ENCODE results near the gene ADO. TPM values are rescaled to one million over a fixed set of nuclear protein-coding genes. Genes with fewer than 3 reads are reported as not detected.

Gene ADO
- total RNA-seq, 4 donors from 2014 or later = 10.0 to 16.0 (median 13.8) TPM

GRCh38 chr10:62831346-62831745 is 26.8 kb downstream of the ADO start:
- TF ChIP-seq POLR2A (IDR thresholded peaks at IDR 0.05) (no peak), CTCF (IDR thresholded peaks at IDR 0.05) (no peak)
- 20 to 28% methylated on average over 2 of the region's 2 CpGs for WGBS, 2 donors
- DNase-seq = no peak
- Histone ChIP-seq H3K4me3 (no peak overlapping the region), H3K27ac (no peak overlapping the region), H3K9me3 (no peaks in the 10 kb centered on the region), H3K36me3 (no peaks in the 10 kb centered on the region), H3K27me3 (no peaks in the 10 kb centered on the region), H3K4me1 (no peaks in the 10 kb centered on the region)
- intact Hi-C loops (cut with DNase I) = no loop called here

- H3K27me3 ChIP-seq = no peaks in the 10 kb centered on the region
- no peaks in the 10 kb centered on the region for H3K4me1 ChIP-seq
- no peaks in the 10 kb centered on the region for H3K9me3 ChIP-seq
- intact Hi-C loops (cut with DNase I) = no loop called here
- H3K27ac ChIP-seq = no peak overlapping the region
- TF ChIP-seq POLR2A (IDR thresholded peaks at IDR 0.05) (no peak), CTCF (IDR thresholded peaks at IDR 0.05) (no peak)
- 60 to 71% methylated on average over 2 of the region's 2 CpGs for WGBS, 2 donors
- H3K4me3 ChIP-seq = no peak overlapping the region
- DNase-seq = no peak
- no peaks in the 10 kb centered on the region for H3K36me3 ChIP-seq
These were observed 35.1 kb downstream of the ADO start for GRCh38 chr10:62839590-62839989.

DNA sequence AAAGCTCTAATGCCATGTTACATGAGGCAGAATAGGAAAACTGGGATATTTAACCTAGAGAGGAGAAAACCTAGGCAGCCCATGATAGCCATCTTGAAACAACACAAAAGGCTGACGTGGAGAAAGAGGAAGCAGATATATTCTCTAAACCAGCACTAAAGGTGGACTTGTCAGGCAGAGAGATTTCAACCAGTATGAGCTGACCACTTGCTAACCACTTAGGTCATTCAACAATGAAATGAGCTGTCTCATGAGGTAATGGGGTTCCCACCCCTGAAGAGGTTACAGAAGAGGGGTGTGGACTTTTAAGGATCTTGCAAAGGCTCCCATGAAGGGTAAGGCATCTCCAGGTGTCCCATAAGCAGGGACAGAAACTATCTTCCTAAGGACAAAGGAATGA is 38.5 kb downstream of the ADO start:
- H3K36me3 ChIP-seq = no peaks in the 10 kb centered on the region
- no peak for DNase-seq
- no peak overlapping the region for H3K4me3 ChIP-seq
- intact Hi-C loops (cut with DNase I) = no loop called here
- no peak overlapping the region for H3K27ac ChIP-seq
- TF ChIP-seq CTCF (IDR thresholded peaks at IDR 0.05) (no peak), POLR2A (IDR thresholded peaks at IDR 0.05) (no peak)
- WGBS, 2 donors = 38 to 52% methylated on average over 1 of the region's 1 CpG
- H3K9me3 ChIP-seq = peaks cover 0 to 17% (median 8%) of the 10 kb centered on the region in 3 donors
- no peaks in the 10 kb centered on the region for H3K27me3 ChIP-seq
- H3K4me1 ChIP-seq = no peaks in the 10 kb centered on the region

DNA sequence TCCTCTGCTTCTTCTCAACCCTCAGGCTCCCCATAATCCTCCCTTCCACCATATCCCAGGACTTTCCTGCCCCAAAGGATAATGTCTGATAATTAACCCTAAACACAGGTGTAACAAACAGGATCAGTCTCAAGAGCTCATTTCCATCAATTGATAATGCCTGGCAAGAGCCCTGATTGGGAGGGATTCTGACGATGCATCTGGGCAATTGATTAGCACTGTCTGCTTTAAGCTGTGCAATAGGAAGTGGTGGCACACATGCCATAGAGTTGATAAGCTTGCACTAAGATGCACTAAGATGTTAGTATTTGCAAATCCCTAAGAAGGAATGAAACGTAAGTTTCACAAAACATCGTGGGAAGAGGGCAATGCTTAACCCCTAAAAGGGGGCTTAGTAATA is 39.1 kb downstream of the ADO start:
- no peak for TF ChIP-seq POLR2A (IDR thresholded peaks at IDR 0.05)
- no peak for TF ChIP-seq CTCF (IDR thresholded peaks at IDR 0.05)
- Histone ChIP-seq H3K4me3 (no peak overlapping the region), H3K27me3 (no peaks in the 10 kb centered on the region), H3K27ac (no peak overlapping the region), H3K36me3 (no peaks in the 10 kb centered on the region), H3K9me3 (peaks cover 0 to 18% (median 8%) of the 10 kb centered on the region in 3 donors), H3K4me1 (no peaks in the 10 kb centered on the region)
- DNase-seq = no peak
- intact Hi-C loops (cut with DNase I) = no loop called here
- 44 to 74% methylated on average over 3 of the region's 3 CpGs for WGBS, 2 donors

DNA sequence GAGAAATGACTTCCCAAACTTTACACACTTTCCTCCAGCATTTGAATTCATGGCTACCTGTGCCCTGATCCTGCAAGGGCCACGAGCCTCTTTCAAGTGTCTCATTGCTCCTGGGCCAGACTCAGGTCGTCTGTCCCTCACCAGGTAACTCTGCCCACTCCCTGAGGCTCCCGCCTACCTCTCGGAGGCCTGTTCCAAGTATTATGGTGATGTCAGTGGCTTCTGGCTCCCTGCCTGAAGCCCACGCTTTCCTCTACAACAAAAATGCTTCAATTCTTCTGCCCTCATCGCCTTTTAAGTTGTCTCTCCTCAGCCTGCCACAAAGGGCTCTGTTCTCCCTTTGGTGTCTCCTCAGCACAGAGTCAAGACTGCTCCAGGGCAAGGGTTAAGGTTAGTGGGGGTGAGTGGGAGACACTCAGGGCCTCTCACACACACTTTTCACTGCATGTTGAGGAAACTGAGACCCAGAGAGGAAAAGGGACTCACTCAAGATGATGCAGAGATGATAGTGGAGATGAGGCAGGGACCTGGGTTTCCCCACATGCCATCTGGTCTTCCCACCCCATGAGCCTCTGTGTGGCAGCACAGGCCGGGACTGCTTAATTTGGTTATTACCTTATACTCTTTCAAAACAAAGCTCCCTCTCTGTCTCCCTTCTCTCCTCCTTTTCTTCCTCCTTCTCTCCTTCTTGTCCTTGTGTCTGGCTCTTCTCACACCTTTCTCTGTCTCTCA is 39.9 kb downstream of the ADO start:
- Histone ChIP-seq H3K4me3 (no peak overlapping the region), H3K4me1 (no peaks in the 10 kb centered on the region), H3K9me3 (peaks cover 0 to 18% (median 8%) of the 10 kb centered on the region in 3 donors), H3K27me3 (no peaks in the 10 kb centered on the region), H3K36me3 (no peaks in the 10 kb centered on the region), H3K27ac (no peak overlapping the region)
- DNase-seq = no peak
- TF ChIP-seq POLR2A (IDR thresholded peaks at IDR 0.05) (no peak), CTCF (IDR thresholded peaks at IDR 0.05) (no peak)
- WGBS, 2 donors = 57 to 63% methylated on average over 7 of the region's 7 CpGs
- intact Hi-C loops (cut with DNase I) = no loop called here
